Ovary (tissue), 9 donors: Measurements from ENCODE around the gene MAN2A1. TPM values are rescaled to one million over a fixed set of nuclear protein-coding genes. Genes with fewer than 3 reads are reported as not detected.

Experiments
- DNase-seq, 5 donors: peaks; one replicate each; pipeline ENCODE4 v3.0.0-alpha.2; 2019 to 2020
- H3K27ac ChIP-seq, 2 donors: fragments of 200-600 bp; one replicate each; pipeline versions ENCODE4 v1.5.1 to v1.8.0; 2019 to 2022
- H3K27me3 ChIP-seq: fragments of 200-600 bp; one replicate; pipeline ENCODE4 v1.8.0; 2022
- H3K36me3 ChIP-seq: fragments of 200-600 bp; sonication (generic); one replicate; pipeline ENCODE4 v1.5.1; 2019
- H3K4me1 ChIP-seq: one replicate; pipeline ENCODE4 v1.8.1; 2013; ENCODE audit warnings: mild to moderate bottlenecking, moderate library complexity; ENCODE audit not compliant: insufficient read depth
- H3K4me3 ChIP-seq: fragments of 200-600 bp; sonication (generic); one replicate; pipeline ENCODE4 v1.5.1; 2017
- H3K9me3 ChIP-seq, 2 donors: fragments of 200-600 bp in 1 of 2; sonication (generic) in 1 of 2; one replicate each; pipeline versions ENCODE4 v1.5.1 to v1.8.1; 2013 to 2019; ENCODE audit warnings: mild to moderate bottlenecking in 1 of 2, moderate library complexity in 1 of 2
- CTCF ChIP-seq, 3 donors: fragments of 450-650 bp in 2 of 3; fragments of 200-600 bp in 1 of 3; IDR thresholded peaks; one replicate each; pipeline versions ENCODE4 v1.5.1 to v1.8.0; 2016 to 2022; ENCODE audit warnings: antibody characterized with exemption in 3 of 3, mild to moderate bottlenecking in 1 of 3
- EP300 ChIP-seq: sonication (generic); formaldehyde crosslinking; IDR thresholded peaks from one replicate; pipeline ENCODE4 v1.6.1; 2017; ENCODE audit warnings: antibody characterized with exemption
- POLR2A ChIP-seq: fragments of 450-650 bp; IDR thresholded peaks from one replicate; pipeline ENCODE4 v1.6.1; 2017; ENCODE audit warnings: antibody characterized with exemption, mild to moderate bottlenecking, moderate library complexity
- WGBS, 3 donors: extraction: QIAGEN DNeasy Blood & Tissue Kit in 1 of 3; methylation state at CpG; one replicate each; pipeline versions ENCODE4 v1.1.5 to v1.1.7; 2013 to 2017; 5-methylcytosine and 5-hydroxymethylcytosine counted together
- intact Hi-C, 4 donors: fragments of 100-400 bp; cut with DNase I; formaldehyde crosslinking; loops; one replicate each; pipeline versions ENCODE4 v1.11.0 to v1.15.1; 2022 to 2023
- polyA plus RNA-seq, 2 donors: library from polyadenylated mRNA; stranded (reverse); fragments of 200-250 nt in 1 of 2; fragments of 350-450 nt in 1 of 2; fragmentation: Illumina TruSeq in 1 of 2; extraction: RNeasy Lipid Tissue Mini Kit (QIAGEN cat#74804) in 1 of 2; gene quantifications; one replicate each; pipeline ENCODE4 v1.2.3, GENCODE V29; 2013 to 2014
- total RNA-seq, 7 donors: library from RNA; depleted of rRNA in 2 of 7; stranded (reverse); fragments of >200 nt in 2 of 7; fragmentation: NEBNext Ultra II Directional in 3 of 7; extraction: Animal tissue kit (Norgen Biotek cat#: 25700) in 3 of 7; gene quantifications; one replicate each; pipeline versions ENCODE4 v1.1.0 to v1.2.4, GENCODE V29; 2016 to 2023
- donor health status: DM: no; HTN: no; CAD: no; lungs with moderate emphysema.
- donor health status: DM: no; HTN: no; CAD: no.
- donor health status: Bipolar disorder and iron deficiency.
- donor health status: DM: yes; HTN: yes; CAD: no.
- donor health status: DM: no; HTN: no; CAD: no.
- donor health status: DM: yes; HTN: yes; CAD: no.

MAN2A1 gene
- total and polyA plus RNA-seq, 9 donors, result 10.7 to 56.5 (median 31.1) TPM

GRCh38 chr5:109700516-109701153 lies 10.9 kb downstream of the MAN2A1 start:
- DNase-seq, result no peak
- Histone ChIP-seq H3K27ac (no peak overlapping the region), H3K27me3 (no peaks in the 10 kb centered on the region), H3K9me3 (no peaks in the 10 kb centered on the region), H3K4me3 (no peak overlapping the region), H3K4me1 (no peaks in the 10 kb centered on the region), H3K36me3 (no peaks in the 10 kb centered on the region)
- WGBS, 3 donors, result 90 to 98% (median 90%) methylated on average over 3 of the region's 3 CpGs
- intact Hi-C loops, result no loop called here
- no peak for TF ChIP-seq CTCF (IDR thresholded peaks at IDR 0.05)
- TF ChIP-seq POLR2A, result no peak
- no peak for TF ChIP-seq EP300

- Histone ChIP-seq H3K27ac (no peak overlapping the region), H3K4me3 (no peak overlapping the region), H3K4me1 (no peaks in the 10 kb centered on the region), H3K36me3 (no peaks in the 10 kb centered on the region), H3K27me3 (no peaks in the 10 kb centered on the region), H3K9me3 (no peaks in the 10 kb centered on the region)
- no peak for DNase-seq
- intact Hi-C loops, result no loop called here
- TF ChIP-seq CTCF (IDR thresholded peaks at IDR 0.05), result no peak
- no peak for TF ChIP-seq EP300
- no peak for TF ChIP-seq POLR2A
- WGBS, 3 donors, result 91 to 99% (median 96%) methylated on average over 2 of the region's 2 CpGs
These were observed 11.5 kb downstream of the MAN2A1 start for GRCh38 chr5:109701252-109701651.

- no peak for DNase-seq
- Histone ChIP-seq H3K36me3 (no peaks in the 10 kb centered on the region), H3K9me3 (no peaks in the 10 kb centered on the region), H3K27ac (no peak overlapping the region), H3K27me3 (no peaks in the 10 kb centered on the region), H3K4me3 (no peak overlapping the region), H3K4me1 (no peaks in the 10 kb centered on the region)
- intact Hi-C loops, result no loop called here
- TF ChIP-seq EP300 (no peak), POLR2A (no peak), CTCF (IDR thresholded peaks at IDR 0.05) (no peak)
- 80 to 93% (median 91%) methylated on average over 2 of the region's 2 CpGs for WGBS, 3 donors
These were observed 12.1 kb downstream of the MAN2A1 start for GRCh38 chr5:109701792-109702191.

GRCh38 chr5:109703166-109703565 lies 13.4 kb downstream of the MAN2A1 start:
- TF ChIP-seq EP300 (no peak), CTCF (IDR thresholded peaks at IDR 0.05) (no peak), POLR2A (no peak)
- Histone ChIP-seq H3K4me3 (no peak overlapping the region), H3K36me3 (no peaks in the 10 kb centered on the region), H3K27me3 (no peaks in the 10 kb centered on the region), H3K9me3 (no peaks in the 10 kb centered on the region), H3K4me1 (no peaks in the 10 kb centered on the region), H3K27ac (no peak overlapping the region)
- intact Hi-C loops, result no loop called here
- no peak for DNase-seq
